Uterus (tissue), 4 donors: ENCODE data around the gene CYP2U1. TPM values are rescaled to one million over a fixed set of nuclear protein-coding genes. Genes with fewer than 3 reads are reported as not detected.

Experiments used
- DNase-seq, 2 donors: peaks; one replicate each; pipeline ENCODE4 v3.0.0-alpha.2; 2019 to 2020
- H3K27ac ChIP-seq, 2 donors: fragments of 200-600 bp; sonication (generic); 1 replicate in 1 of 2; 2 replicates in 1 of 2; pipeline ENCODE4 v1.5.1; 2016 to 2018
- H3K27me3 ChIP-seq, 2 donors: fragments of 200-600 bp; sonication (generic); one replicate each; pipeline ENCODE4 v1.5.1; 2018 to 2019; ENCODE audit warnings: control low read depth in 1 of 2
- H3K36me3 ChIP-seq, 2 donors: fragments of 200-600 bp; sonication (generic); one replicate each; pipeline ENCODE4 v1.5.1; 2019; ENCODE audit warnings: control low read depth in 1 of 2
- H3K4me1 ChIP-seq, 2 donors: fragments of 200-600 bp; sonication (generic); one replicate each; pipeline ENCODE4 v1.5.1; 2018 to 2019; ENCODE audit warnings: control low read depth in 1 of 2
- H3K4me3 ChIP-seq, 2 donors: fragments of 200-600 bp; sonication (generic); 1 replicate in 1 of 2; 2 replicates in 1 of 2; pipeline ENCODE4 v1.5.1; 2018 to 2019; ENCODE audit warnings: mild to moderate bottlenecking in 1 of 2
- H3K9me3 ChIP-seq, 2 donors: fragments of 200-600 bp; sonication (generic); one replicate each; pipeline ENCODE4 v1.5.1; 2019; ENCODE audit warnings: control low read depth in 1 of 2
- POLR2A ChIP-seq, 2 donors: fragments of 450-650 bp; IDR thresholded peaks; one replicate each; pipeline ENCODE4 v1.6.1; 2016; ENCODE audit warnings: antibody characterized with exemption in 2 of 2, mild to moderate bottlenecking in 1 of 2, moderate library complexity in 1 of 2
- intact Hi-C: fragments of 100-400 bp; cut with DNase I; formaldehyde crosslinking; loops from one replicate; pipeline ENCODE4 v1.15.1; 2023; ENCODE audit warnings: low total_unique reads
- total RNA-seq, 4 donors: library from RNA; depleted of rRNA in 3 of 4; stranded (reverse); fragments of >200 nt in 3 of 4; gene quantifications; one replicate each; pipeline versions ENCODE4 v1.1.0 to v1.2.4, GENCODE V29; 2014 to 2023
- TF ChIP-seq, protein P1 (sequence below), 4 experiments: fragments of 200-600 bp in 2 of 4; fragments of 450-650 bp in 2 of 4; sonication (generic) in 2 of 4; IDR thresholded peaks; one replicate each; pipeline ENCODE4 v1.5.1; 2016 to 2019; ENCODE audit warnings: antibody characterized with exemption in 4 of 4, mild to moderate bottlenecking in 2 of 4, moderate library complexity in 1 of 4
- donor health status: DM: yes; HTN: yes; CAD: no.

The CYP2U1 gene
- total RNA-seq, 4 donors from 2014 or later: 14.7 to 32.0 (median 20.5) TPM

DNA sequence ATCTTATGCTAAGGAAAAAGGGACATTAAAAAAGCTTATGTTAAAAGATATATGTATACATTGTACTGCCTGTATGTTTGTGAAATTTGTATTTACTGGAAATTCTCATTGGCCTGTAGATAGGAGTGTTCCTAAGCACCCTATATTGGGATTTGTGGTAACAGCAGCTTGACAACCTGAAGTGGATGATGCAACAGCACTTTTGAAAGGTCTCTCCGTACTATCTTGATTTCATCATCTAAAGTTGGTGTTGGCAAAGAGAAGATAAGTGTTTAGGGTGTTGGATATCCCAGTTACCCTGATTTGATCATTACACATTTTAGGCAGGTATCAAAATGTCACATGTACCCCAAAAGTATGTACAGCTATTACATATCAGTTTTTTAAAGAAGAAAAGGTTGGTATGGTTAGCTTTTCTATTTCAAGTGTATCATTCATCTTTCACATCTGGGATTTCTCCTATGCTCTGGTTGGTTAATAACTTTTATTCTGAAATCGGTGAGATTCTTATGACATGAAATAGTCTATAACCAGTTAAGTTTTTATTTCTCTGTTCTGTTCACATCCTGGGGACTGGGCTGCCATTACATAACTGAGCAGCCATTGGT, 68.7 kb downstream of the CYP2U1 start:
- Histone ChIP-seq H3K4me1 (peaks cover 0 to 8% of the 10 kb centered on the region in 2 donors), H3K36me3 (no peaks in the 10 kb centered on the region), H3K27ac (no peak overlapping the region), H3K9me3 (no peaks in the 10 kb centered on the region), H3K27me3 (no peaks in the 10 kb centered on the region), H3K4me3 (no peak overlapping the region)
- DNase-seq: no peak
- TF ChIP-seq, protein P1, sequence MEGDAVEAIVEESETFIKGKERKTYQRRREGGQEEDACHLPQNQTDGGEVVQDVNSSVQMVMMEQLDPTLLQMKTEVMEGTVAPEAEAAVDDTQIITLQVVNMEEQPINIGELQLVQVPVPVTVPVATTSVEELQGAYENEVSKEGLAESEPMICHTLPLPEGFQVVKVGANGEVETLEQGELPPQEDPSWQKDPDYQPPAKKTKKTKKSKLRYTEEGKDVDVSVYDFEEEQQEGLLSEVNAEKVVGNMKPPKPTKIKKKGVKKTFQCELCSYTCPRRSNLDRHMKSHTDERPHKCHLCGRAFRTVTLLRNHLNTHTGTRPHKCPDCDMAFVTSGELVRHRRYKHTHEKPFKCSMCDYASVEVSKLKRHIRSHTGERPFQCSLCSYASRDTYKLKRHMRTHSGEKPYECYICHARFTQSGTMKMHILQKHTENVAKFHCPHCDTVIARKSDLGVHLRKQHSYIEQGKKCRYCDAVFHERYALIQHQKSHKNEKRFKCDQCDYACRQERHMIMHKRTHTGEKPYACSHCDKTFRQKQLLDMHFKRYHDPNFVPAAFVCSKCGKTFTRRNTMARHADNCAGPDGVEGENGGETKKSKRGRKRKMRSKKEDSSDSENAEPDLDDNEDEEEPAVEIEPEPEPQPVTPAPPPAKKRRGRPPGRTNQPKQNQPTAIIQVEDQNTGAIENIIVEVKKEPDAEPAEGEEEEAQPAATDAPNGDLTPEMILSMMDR (IDR thresholded peaks at IDR 0.05): no peak
- TF ChIP-seq POLR2A (IDR thresholded peaks at IDR 0.05): no peak
- intact Hi-C loops: no loop called here

DNA sequence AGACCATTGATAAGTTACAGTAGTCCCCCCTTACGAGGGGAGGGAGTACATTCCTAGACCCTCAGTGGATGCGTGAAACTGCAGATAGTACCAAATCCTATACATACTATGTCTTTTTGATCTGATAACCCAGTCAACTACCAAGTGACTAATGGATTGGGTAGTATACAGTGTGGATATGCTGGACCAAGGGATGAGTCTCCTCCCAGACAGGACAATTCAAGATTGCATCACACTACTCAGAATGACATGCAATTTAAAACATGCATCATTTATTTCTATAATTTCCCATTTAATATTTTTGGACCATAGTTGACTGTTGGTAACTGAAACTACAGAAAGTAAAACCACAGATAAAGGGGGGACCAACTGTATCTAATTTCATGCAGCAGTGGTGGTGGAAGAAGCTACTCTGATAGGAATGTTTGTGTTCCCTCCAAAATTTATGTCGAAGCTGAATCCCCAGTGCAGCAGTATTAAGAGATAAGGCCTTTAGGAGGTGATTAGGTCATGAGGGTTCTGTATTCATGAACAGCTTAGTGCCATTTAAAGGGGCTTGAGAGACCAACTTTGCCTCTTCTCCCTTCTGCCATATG, 70.3 kb downstream of the CYP2U1 start:
- Histone ChIP-seq H3K9me3 (no peaks in the 10 kb centered on the region), H3K36me3 (no peaks in the 10 kb centered on the region), H3K4me1 (peaks cover 0 to 8% of the 10 kb centered on the region in 2 donors), H3K27ac (no peak overlapping the region), H3K4me3 (no peak overlapping the region), H3K27me3 (no peaks in the 10 kb centered on the region)
- intact Hi-C loops: no loop called here
- TF ChIP-seq POLR2A (IDR thresholded peaks at IDR 0.05): no peak
- TF ChIP-seq, protein P1 (IDR thresholded peaks at IDR 0.05): no peak
- DNase-seq: no peak

Other genes starting within 250 kb of the CYP2U1 start
- gene PAPSS1, start 211.3 kb upstream of the CYP2U1 start, total RNA-seq: 10 to 100 TPM; 17.4 to 81.8 (median 25.9) TPM
- 10 to 100 TPM in 3 of 4 donors, 1 to 10 TPM in 1; 7.4 to 90.3 (median 35.6) TPM for gene SGMS2, start 106.6 kb upstream of the CYP2U1 start, total RNA-seq
- gene HADH, start 58.3 kb downstream of the CYP2U1 start, total RNA-seq: 10 to 100 TPM; 32.0 to 63.5 (median 50.0) TPM
- 10 to 100 TPM; 27.4 to 49.7 (median 43.7) TPM for gene LEF1, start 237.4 kb downstream of the CYP2U1 start, total RNA-seq